Smooth muscle cell (in vitro differentiated cells): Measurements from ENCODE around the gene ZBTB20. TPM values are rescaled to one million over a fixed set of nuclear protein-coding genes. Genes with fewer than 3 reads are reported as not detected.

Experiments used
- DNase-seq: peaks from one replicate; lab custom pipeline; 2025; ENCODE audit not compliant: unreplicated experiment; lab: John Stamatoyannopoulos, UW
- H2AFZ ChIP-seq: fragments of 200-600 bp; sonication (generic); 2 replicates; pipeline ENCODE4 v1.6.0; 2016; ENCODE audit warnings: antibody characterized with exemption, low read depth, mild to moderate bottlenecking
- H3F3A ChIP-seq: fragments of 200-600 bp; sonication (generic); 2 replicates; pipeline ENCODE4 v1.6.0; 2017; ENCODE audit warnings: antibody characterized with exemption, low read depth
- H3K27ac ChIP-seq: fragments of 200-600 bp; sonication (generic); 2 replicates; pipeline ENCODE4 v1.5.1; 2016; ENCODE audit warnings: low read depth, mild to moderate bottlenecking
- H3K27me3 ChIP-seq: fragments of 200-600 bp; sonication (generic); 2 replicates; pipeline ENCODE4 v1.6.1; 2016; ENCODE audit warnings: low read depth, mild to moderate bottlenecking
- H3K36me3 ChIP-seq: fragments of 200-600 bp; sonication (generic); 2 replicates; pipeline ENCODE4 v1.5.1; 2016; ENCODE audit warnings: low read depth
- H3K4me1 ChIP-seq: fragments of 200-600 bp; sonication (generic); 2 replicates; pipeline ENCODE4 v1.5.1; 2016; ENCODE audit warnings: low read depth
- H3K4me2 ChIP-seq: fragments of 200-600 bp; sonication (generic); 2 replicates; pipeline ENCODE4 v1.6.0; 2016; ENCODE audit warnings: mild to moderate bottlenecking
- H3K4me3 ChIP-seq: fragments of 200-600 bp; sonication (generic); 2 replicates; pipeline ENCODE4 v1.5.1; 2016; ENCODE audit warnings: mild to moderate bottlenecking
- H3K79me2 ChIP-seq: fragments of 200-600 bp; sonication (generic); 2 replicates; pipeline ENCODE4 v1.6.0; 2016; ENCODE audit warnings: low read depth, mild to moderate bottlenecking
- H3K9ac ChIP-seq: fragments of 200-600 bp; sonication (generic); 2 replicates; pipeline ENCODE4 v1.6.0; 2016; ENCODE audit warnings: low read depth
- H3K9me3 ChIP-seq: fragments of 200-600 bp; sonication (generic); replicated peaks from 2 replicates; pipeline ENCODE4 v1.5.1; 2016; ENCODE audit warnings: low read depth
- H4K20me1 ChIP-seq: fragments of 200-600 bp; sonication (generic); 2 replicates; pipeline ENCODE4 v1.6.0; 2016; ENCODE audit warnings: low read depth
- CTCF ChIP-seq: fragments of 200-600 bp; sonication (generic); IDR thresholded peaks from 2 replicates; pipeline ENCODE4 v1.5.1; 2017; ENCODE audit warnings: borderline replicate concordance, mild to moderate bottlenecking, antibody characterized with exemption; ENCODE audit not compliant: insufficient read depth, poor library complexity, severe bottlenecking
- WGBS: methylation state at CpG from one replicate; pipeline ENCODE4 v1.1.7; 2016; ENCODE audit warnings: low lambda C conversion rate; 5-methylcytosine and 5-hydroxymethylcytosine counted together
- polyA plus RNA-seq: library from polyadenylated mRNA; unstranded; fragments of >200 nt; fragmentation: Nextera tagmentation; extraction: Ambion mirVana; gene quantifications from 2 replicates; pipeline ENCODE4 v1.2.1, GENCODE V29; 2016
- total RNA-seq: library from RNA; depleted of rRNA; stranded (reverse); fragments of >200 nt; gene quantifications from 2 replicates; pipeline ENCODE4 v1.2.3, GENCODE V29; 2014

ZBTB20 gene
- total and polyA plus RNA-seq, 2 experiments from 2014 or later: 4.9 to 6.8 TPM

- Histone ChIP-seq H3K27ac (no peak overlapping the region), H3F3A (no peaks in the 10 kb centered on the region), H3K27me3 (no peaks in the 10 kb centered on the region), H3K4me3 (no peak overlapping the region), H3K36me3 (no peaks in the 10 kb centered on the region), H3K4me1 (no peaks in the 10 kb centered on the region), H4K20me1 (peaks cover 5% of the 10 kb centered on the region), H3K79me2 (no peaks in the 10 kb centered on the region), H3K9me3 (no peaks in the 10 kb centered on the region), H2AFZ (no peak overlapping the region), H3K4me2 (no peak overlapping the region), H3K9ac (no peak overlapping the region)
- 89% methylated on average over 5 of the region's 5 CpGs for WGBS
- no peak for TF ChIP-seq CTCF
- DNase-seq: no peak
These were observed 711.5 kb downstream of the ZBTB20 start for GRCh38 chr3:114435386-114436115.

DNA sequence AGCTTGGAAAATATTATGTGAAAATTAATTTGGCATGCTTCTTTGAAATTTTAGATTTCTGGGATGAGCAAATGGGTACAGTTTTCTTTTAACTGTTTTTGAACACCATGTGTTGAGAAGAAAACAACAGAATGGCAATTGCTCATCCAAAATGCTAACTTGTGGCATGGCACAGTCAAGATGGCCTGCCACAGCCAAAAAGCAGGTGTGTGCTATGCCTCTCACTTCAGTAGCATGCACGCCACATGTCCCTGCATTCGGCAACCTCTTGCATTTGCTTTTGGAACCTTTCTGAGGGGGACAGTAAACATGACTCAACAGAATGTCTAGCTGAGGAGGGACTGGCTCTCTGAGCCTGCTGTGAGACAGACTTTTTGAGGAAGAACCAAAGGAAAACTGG lies 714.8 kb downstream of the ZBTB20 start:
- no peak overlapping the region for H3K27ac ChIP-seq
- DNase-seq: no peak
- no peak overlapping the region for H3K9ac ChIP-seq
- H3K79me2 ChIP-seq: no peaks in the 10 kb centered on the region
- no peaks in the 10 kb centered on the region for H3K9me3 ChIP-seq
- no peaks in the 10 kb centered on the region for H3K27me3 ChIP-seq
- TF ChIP-seq CTCF: no peak
- no peak overlapping the region for H3K4me3 ChIP-seq
- H4K20me1 ChIP-seq: no peaks in the 10 kb centered on the region
- H3F3A ChIP-seq: no peaks in the 10 kb centered on the region
- H2AFZ ChIP-seq: no peak overlapping the region
- no peaks in the 10 kb centered on the region for H3K36me3 ChIP-seq
- H3K4me1 ChIP-seq: no peaks in the 10 kb centered on the region
- WGBS: 96% methylated on average over 2 of the region's 2 CpGs
- H3K4me2 ChIP-seq: no peak overlapping the region

GRCh38 chr3:114428044-114428595 lies 719.0 kb downstream of the ZBTB20 start:
- DNase-seq: no peak
- H3K4me1 ChIP-seq: no peaks in the 10 kb centered on the region
- no peaks in the 10 kb centered on the region for H3K36me3 ChIP-seq
- no peak overlapping the region for H3K4me3 ChIP-seq
- no peaks in the 10 kb centered on the region for H3F3A ChIP-seq
- H3K4me2 ChIP-seq: no peak overlapping the region
- TF ChIP-seq CTCF: no peak
- peaks cover 7% of the 10 kb centered on the region for H4K20me1 ChIP-seq
- H2AFZ ChIP-seq: no peak overlapping the region
- 77% methylated on average over 5 of the region's 5 CpGs for WGBS
- no peak overlapping the region for H3K9ac ChIP-seq
- no peaks in the 10 kb centered on the region for H3K79me2 ChIP-seq
- H3K27me3 ChIP-seq: no peaks in the 10 kb centered on the region
- H3K9me3 ChIP-seq: no peaks in the 10 kb centered on the region
- H3K27ac ChIP-seq: no peak overlapping the region
